Stimulated activated CD4-positive, alpha-beta T cell treated with anti-CD3 and anti-CD28 coated beads, Interleukin-12 subunit alpha, Interleukin-12 subunit beta, amount 100 ng/mL, for 48 hours (primary cell): ENCODE results near the gene PAFAH1B1.
"Not testable (repeated sequence)": the region's sequence is repeated elsewhere in the genome, so short reads cannot be mapped to it uniquely, and the experiment has no call there.

Experiments used
- DNase-seq, 3 donors: peaks; one replicate each; pipeline ENCODE4 v3.0.0-alpha.2; 2020; ENCODE audit warnings: low read depth in 2 of 3, low spot score in 1 of 3

Gene PAFAH1B1

GRCh38 chr17:2689411-2690164 is 96.1 kb downstream of the PAFAH1B1 start:
- DNase-seq, result no peak

- no peak for DNase-seq
Observed at GRCh38 chr17:2690165-2691068, 97.0 kb downstream of the PAFAH1B1 start.

GRCh38 chr17:2691069-2691871 is 97.8 kb downstream of the PAFAH1B1 start:
- no peak for DNase-seq

DNA sequence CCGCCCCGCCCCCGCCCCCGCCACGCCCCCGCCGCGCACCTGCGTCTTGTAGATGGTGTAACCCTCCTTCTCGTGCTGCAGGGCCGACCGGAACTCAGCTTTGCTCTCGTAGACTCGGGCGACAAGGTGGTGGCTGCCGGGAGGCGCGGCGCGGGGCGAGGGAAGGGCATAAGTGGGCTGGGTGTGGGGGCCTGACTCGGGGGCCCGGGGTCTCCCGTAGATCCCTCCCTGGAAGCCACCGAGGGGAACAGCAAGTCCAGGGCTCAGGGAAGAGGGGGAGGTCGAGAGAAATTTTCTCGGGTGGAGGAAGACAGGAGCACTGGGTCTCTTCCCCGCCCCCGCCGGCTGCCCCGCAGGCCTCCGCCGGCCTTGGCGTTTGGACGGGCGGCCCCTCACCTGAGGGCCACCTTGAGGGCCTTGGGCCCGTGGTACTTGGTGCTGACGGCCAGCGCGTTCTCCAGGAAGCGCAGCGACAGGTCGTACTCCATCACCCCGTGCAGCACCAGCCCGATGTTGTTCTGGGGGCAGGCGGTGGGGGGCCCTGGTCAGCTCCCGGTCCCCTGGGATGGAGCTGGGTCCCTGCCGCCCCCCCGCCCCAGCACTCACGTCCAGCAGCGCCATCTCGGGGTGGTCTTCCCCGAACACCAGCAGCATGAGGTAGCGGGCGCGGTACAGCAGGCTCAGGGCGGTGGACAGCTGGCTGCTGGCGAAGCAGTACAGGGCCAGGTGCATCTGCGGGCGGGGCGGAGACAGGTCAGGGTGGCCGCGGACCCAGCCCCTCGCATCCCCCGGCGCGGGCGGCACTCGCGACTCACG is 98.7 kb downstream of the PAFAH1B1 start:
- no peak for DNase-seq

- no peak for DNase-seq
Observed at GRCh38 chr17:2692781-2693135, 99.3 kb downstream of the PAFAH1B1 start.

- DNase-seq, result no peak
Observed at GRCh38 chr17:2693561-2694380, 100.3 kb downstream of the PAFAH1B1 start.

GRCh38 chr17:2694381-2695242 is 101.2 kb downstream of the PAFAH1B1 start:
- DNase-seq, result no peak

GRCh38 chr17:2695243-2695960 is 101.9 kb downstream of the PAFAH1B1 start:
- no peak for DNase-seq

DNA sequence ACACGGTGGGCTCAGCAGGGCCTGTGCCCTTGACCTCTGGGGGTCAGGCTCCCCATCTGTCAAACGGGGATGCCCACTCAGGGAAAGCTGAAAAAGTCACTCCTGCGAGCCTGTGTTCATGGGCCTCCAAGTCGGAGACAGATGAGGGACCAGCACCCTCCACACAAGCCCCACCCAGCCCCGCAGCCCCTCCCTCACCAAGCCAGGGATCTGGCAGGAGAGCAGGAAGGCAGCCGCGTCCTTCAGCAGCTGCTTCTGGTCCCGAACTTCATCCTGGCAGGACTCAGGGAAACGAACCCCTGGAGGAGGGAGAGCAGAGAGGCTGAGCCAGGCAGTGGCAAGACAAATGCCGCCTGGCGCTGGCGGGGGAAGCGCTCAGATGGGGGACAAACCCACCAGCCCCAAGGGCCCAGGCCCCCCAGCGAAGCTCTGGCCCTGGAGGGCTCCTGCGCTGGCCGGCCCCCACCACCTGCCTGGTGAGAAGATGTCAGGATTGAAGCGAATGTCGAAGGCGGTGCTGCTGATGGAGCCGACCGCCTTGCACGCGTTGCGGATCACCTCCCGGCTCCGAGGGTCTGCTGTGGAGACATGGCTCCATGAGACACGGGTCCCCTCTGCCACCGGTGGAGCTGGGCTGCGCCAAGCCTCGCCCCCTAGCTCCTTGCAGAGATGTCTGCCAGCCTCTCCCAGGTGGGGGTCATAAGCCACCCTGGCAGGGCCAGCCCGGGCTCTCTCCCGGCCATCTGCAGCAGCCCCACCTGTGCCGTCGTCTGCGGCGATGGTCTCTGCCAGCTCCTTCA is 102.7 kb downstream of the PAFAH1B1 start:
- DNase-seq, result no peak

GRCh38 chr17:2697611-2698162 is 104.2 kb downstream of the PAFAH1B1 start:
- DNase-seq, result no peak

DNA sequence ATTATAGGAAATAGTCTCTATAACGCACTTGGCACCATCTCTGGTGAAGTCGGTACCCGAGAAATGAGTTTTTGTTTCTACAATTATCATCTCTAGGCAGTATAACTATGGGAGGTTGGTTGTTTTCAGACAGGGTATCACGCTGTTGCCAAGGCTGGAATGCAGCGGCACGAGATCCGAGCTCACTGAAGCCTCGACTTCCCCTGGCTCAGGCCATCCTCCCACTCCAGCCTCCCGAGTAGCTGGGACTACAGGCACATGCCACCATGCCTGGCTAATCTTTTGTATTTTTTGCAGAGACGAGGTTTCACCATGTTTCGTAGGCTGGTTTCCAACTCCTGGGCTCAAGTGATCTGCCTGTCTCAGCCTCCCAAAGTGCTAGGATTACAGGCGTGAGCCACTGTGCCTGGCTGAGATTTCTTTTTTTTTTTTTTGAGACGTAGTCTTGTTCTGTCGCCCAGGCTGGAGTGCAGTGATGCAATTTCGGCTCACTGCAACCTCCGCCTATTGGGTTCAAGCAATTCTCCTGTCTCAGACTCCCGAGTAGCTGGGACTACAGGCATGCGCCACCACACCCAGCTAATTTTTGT is 105.9 kb downstream of the PAFAH1B1 start:
- not testable (repeated sequence) for DNase-seq

DNA sequence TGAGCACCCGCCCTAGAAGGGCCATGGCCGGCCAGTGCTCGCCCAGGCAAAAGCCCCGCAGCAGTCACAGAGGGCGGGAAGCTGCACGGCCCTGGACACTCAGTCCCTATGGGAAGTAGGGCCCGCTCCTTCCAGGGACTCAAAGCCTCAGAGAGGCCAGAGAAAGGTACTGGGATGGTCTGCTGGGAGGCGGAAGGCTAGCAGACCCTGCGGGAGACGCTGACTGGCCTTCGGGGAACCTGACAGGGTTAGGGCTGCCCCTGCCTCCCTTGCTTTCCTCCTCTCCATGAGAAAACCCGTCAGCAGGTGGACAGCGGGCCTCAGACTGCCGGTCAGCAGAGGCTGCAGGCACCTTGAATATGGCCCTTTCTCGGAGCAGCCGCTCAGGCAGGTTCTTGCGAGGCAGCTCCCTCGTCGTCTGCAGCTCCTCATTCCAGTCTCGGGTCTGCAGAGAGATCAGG is 106.6 kb downstream of the PAFAH1B1 start:
- no peak for DNase-seq

GRCh38 chr17:2700491-2701141 is 107.2 kb downstream of the PAFAH1B1 start:
- DNase-seq, result no peak

DNA sequence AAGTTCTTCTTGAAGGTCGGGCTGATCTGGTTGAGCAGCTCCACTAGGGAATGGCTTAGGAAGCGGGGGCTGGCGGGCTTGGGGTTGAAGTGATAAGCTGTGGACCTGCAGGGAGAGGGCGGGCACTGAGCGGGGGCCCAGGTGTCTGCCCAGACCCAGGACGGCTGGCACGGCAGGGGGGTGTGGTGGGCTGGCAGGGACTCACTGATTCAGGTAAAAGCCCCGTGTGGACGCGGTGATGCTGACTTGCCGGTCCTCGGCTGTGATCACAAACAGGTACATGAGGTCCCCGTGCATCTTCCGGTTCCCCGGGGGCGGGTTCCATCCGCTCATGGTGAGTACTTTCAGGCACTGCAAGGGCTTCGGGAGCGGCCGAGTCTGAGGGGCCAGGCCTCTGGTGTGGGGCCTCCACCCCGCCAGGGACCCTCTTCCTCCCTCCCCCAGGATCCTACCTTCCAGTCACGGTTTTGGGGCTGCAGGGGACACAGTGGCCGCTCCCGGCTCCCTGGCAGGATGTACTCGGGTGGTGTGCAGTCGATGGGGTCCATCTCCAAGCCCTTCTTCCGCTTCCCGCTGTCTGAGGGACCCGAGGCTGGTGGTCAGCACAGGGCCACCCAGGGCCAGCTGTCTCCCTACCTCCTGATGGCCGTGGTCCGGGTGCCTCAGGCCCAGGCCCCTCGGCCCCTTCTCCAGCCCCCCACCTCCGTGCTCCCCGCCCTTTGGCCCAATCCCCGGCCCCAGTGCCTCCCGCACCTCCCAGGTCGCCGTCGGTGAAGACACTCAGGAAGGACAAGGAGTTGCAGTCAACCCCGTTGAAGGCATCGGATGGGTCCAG is 107.9 kb downstream of the PAFAH1B1 start:
- DNase-seq, result no peak
